ENCODE measurements around the gene FUOM.
A peak's percentile ranks its signal among the peaks of the same experiment; 100 is the strongest.
"Not testable (repeated sequence)": the region's sequence is repeated elsewhere in the genome, so short reads cannot be mapped to it uniquely, and the experiment has no call there.

The FUOM gene

DNA sequence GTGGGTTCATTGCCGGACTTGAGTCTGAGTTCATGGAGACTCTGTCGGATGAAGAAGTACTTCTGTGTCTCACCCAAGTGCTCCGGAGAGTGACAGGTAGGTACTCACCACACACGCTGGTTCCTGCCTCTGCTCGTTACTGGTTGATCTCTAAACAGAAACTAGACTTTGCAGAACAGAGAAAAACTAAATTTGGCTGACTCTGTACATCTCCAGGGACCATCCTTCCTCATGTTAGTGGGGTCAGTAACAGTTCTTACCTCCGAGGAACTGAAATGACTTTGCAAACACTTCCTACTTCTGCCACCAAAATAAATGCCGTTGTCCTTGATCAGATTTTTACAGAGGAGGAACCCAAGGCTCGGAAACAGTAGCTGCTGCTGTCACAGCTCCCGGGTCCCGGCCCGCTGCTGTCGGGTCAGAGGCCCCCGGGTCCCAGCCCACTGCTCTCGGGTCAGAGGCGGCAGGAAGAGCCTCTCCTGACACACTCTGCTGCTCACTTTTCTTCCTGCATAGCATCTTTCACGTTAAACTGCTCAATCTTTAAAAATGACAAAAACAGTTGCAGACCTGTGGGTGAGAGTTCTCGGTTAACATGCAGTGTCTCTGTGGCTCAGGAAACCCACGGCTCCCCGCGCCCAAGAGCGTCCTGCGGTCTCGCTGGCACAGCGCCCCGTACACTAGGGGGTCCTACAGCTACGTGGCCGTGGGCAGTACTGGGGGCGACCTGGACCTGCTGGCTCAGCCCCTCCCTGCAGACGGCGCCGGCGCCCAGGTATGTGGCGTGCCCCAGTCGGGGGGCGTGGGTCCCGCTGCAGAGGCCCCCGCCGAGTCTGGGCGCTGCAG is 31.4 kb upstream of the FUOM start:
- DNase-seq (ENCODE audit: low read depth in 3 of 3) = no peak

DNA sequence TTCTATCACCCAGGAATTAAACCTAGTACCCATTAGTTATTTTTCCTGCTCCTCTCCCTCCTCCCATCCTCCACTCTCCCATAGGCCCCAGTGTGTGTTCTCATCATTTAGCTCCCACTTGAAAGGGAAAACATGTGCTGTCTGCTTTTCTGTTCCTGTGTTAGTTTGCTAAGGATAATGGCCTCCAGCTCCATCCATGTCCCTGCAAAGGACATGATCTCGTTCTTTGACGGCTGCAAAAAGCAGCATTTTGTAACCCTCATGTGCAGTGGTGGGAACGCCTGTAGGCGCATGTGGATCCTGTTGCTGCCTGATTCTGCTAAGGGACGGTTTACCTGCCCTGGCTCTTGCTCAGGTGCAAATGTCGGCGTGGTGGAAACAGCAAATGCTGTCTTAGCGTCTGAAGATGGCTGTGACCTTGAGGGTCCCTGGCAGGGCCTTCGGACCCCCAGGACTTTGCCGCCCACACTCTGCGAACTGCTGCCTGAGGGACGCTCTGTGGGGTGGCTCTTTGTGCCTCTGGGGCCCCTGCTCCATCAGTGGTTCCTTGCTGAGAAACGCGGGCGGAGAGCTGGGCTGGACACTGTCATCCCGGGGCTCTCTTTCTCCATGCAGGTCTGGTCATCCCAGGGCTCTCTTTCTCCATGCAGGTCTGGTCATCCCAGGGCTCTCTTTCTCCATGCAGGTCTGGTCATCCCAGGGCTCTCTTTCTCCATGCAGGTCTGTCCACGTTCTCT is 30.6 kb upstream of the FUOM start:
- DNase-seq (ENCODE audit: low read depth in 3 of 3) = no peak

DNA sequence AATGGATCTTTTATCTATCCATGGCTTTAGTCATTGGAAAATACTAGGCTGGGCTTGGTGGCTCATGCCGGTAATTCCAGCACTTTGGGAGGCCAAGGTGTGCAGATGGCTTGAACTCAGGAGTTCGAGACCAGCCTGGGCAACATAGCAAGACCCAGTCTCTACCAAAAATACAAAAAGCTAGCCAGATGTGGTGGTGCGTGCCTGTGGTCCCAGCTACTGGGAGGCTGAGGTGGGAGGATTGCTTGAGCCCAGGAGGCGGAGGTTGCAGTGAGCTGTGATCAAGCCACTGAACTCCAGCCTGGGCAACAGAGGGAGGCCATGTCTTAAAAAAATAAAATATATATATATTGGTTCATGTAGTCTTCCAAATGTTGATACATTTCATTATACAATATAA is 29.1 kb upstream of the FUOM start:
- DNase-seq (ENCODE audit: low read depth in 3 of 3) = not testable (repeated sequence)

DNA sequence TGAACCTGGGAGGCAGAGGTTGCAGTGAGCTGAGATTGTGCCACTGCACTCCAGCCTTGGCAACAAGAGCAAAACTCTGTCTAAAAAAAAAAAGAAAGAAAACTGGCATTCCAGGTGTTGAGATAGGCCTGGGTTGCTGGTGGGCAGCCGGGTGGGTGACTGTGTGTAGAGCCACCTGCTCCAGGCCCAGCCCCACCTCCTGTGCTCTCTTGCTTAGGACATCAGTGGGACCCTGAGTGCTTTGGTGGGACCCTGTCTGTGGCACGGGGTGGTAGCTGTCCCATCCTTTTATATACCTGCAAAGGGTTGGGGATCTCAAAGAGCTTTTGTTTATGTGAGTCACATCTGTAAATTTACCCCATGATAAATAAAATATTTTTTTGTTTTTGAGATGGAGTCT is 27.4 kb upstream of the FUOM start:
- no peak for DNase-seq (ENCODE audit: low read depth in 3 of 3)

DNA sequence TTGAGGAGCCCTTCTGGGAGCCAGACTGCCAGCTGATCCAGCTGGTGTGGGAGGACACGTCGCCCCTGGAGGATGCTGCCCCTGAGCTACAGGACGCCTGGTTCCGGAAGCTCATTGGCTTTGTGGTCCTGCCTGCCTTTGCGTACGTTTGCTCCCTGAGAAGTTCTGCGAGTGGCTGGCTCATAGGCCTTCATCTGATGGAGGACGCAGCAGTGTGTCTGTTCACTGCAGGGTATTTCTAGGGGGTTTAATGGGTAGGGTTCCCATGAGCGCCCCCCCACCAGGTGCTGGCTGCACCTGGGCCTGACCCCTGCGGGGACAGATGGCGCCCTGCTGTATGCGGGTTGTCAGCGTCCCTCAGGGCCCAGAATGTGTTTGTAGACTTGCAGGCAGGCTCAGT is 26.3 kb upstream of the FUOM start:
- DNase-seq (ENCODE audit: low read depth in 3 of 3) = no peak

DNA sequence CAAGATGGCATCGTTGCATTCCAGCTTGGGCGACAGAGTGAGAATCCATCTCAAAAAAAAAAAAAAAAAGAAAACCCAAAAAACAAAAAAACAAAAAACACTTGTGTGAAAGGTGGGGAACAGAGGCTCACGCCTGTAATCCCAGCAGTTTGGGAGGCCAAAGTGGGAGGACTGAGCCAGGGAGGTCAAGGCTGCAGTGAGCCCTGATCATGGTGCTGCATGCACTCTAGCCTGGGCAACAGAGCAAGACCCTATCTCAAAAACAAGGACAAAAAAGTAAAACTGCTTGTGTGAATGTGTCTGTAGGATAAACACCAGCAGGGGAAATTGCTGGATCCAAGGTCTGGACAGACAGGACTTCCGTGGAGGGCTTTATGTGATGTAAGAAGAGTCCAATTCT is 25.7 kb upstream of the FUOM start:
- DNase-seq (ENCODE audit: low read depth in 3 of 3) = no peak

DNA sequence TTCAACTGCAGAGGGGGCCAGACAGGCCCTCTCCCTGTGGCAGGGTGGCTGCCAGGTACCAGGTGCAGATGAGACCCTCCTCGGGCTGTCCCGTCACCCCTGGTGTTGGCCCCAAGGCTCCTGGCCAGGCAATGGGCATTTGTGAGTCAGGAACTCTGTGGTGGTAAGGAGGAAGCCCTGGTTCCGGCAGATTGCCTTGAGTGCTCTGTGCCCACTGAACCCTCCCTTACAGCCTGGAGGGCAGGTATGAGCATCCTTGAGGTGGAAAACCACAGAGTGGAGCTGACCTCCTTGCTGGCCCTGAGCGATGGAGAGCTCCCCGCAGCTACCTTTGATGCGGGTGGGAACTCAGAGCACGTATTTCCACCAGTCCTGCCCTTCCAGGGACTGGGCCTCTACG is 23.2 kb upstream of the FUOM start:
- no peak for DNase-seq (ENCODE audit: low read depth in 3 of 3)

DNA sequence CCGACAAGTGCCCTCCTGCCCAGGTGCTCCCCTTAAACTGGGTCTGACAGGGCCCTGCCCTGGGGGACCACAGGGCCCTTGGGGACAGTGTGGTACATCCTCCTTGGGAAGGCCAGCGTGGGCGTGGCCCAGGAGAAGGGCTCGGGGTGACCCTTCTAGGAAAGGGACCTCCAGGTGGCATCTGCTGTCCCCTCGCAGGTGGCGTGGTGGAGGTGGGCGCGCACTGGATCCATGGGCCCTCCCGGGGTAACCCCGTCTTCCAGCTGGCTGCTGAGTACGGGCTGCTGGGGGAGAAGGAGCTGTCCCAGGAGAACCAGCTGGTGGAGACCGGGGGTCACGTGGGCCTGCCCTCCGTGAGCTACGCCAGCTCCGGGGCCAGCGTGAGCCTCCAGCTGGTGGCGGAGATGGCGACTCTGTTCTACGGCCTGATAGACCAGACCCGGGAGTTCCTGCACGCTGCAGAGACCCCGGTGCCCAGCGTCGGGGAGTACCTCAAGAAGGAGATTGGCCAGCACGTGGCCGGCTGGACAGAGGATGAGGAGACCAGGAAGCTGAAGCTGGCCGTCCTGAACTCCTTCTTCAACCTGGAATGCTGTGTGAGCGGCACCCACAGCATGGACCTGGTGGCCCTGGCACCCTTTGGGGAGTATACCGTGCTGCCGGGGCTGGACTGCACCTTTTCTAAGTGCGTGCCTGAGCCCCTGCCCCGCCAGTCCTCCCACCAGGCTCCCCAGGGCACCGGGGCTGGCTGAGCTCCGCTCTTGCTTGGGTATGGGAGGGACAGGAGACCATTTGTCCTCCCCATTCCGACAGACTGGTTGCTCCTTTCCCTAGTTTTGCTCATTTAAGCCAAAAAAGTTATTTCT is 22.2 kb upstream of the FUOM start:
- DNase-seq (ENCODE audit: low read depth in 3 of 3) = no peak

DNA sequence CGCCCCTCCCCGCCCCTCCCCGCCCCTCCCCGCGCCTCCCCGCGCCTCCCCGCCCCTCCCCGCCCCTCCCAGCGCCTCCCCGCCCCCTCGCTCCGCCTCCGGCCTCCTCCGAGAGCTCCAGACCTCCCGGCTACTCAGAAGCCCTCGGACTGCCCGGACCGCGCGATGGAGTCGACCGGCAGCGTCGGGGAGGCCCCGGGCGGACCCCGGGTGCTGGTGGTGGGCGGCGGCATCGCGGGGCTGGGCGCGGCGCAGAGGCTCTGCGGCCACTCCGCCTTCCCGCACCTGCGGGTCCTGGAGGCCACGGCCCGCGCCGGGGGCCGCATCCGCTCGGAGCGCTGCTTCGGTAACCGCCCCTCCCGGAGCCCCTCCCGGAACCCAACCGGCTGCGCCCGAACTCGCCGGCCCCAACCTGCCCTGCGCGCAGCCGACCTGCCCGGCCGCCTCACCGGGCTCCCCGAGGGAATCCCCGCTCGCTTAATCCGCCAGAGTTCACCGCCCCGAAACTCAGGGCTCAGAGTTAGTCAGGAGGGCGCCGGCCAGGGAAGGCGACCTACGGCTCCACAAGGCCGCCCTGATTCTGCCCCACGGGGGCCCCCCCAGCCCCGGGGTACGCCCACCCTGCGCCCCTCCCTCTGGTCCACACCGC is 21.5 kb upstream of the FUOM start, which contains the start of gene PAOX:
PAOX (plus strand) TSS at position 111 of the 649 bp plus-strand sequence; CDS start at position 166, 55 bp downstream.
- peak in 1 of 3 experiments; percentile 53 for DNase-seq (ENCODE audit: low read depth in 3 of 3)

DNA sequence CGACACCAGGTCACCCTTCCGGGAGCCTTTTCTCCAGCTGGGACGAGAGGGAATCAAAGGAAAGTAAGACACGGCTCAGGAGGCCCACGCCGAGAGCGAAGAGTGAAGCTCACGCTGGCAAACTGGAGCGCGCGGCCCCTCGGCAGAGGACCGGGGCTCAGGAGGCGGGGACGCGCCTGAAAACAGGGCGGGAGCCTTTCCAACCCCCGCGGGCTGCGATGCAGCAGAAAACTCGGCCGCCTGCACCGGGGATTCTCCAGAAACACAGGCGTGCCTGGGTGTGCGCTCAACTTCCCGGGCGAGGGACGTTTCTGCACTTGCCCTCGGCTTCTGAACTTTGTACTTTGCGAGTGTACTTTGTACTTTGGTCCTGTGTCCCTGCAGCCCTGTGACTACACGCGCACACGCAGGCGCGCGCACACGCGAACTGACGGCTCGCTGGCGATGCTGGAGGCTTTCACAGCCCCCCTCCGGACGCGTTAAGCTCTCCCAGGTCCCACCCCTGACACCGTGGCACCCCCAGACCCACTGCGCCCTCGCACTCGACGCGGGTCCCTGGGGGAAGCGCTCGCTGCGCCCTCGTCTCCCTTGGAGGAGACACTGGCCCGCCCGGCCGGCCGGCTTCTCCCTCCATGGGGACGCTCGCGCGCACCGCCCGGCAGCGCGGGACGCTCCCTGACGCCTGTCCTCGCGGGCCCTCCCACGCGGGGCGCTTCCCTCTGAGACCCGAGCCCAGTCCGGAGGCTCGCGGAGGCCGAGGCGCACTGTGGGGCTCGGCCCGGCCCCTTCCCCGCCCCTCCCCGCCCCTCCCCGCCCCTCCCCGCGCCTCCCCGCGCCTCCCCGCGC is 20.7 kb upstream of the FUOM start:
- peak in 1 of 3 experiments; percentile 59 for DNase-seq (ENCODE audit: low read depth in 3 of 3)

DNA sequence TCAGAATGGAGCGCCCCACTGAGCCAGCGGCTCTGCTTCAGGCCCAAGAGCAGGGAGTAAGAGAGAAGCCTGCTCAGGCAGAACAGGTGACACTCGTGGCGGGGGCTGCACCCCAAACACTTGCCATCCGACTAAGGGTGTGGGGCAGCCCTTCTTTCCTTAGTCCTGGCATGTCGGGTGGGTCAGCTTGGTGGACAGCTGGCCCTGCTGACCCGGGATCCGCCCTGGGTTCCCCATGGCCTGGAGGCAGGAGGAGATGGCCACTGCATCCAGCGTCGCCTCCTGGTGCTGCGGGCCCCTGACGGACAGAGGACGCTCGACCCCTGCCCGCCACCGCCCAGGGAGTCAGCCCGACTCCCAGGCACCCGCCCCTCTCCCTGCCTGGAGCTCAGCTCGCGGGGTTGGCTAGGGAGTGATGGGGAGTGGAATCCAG is 20.0 kb upstream of the FUOM start:
- DNase-seq (ENCODE audit: low read depth in 3 of 3) = no peak

DNA sequence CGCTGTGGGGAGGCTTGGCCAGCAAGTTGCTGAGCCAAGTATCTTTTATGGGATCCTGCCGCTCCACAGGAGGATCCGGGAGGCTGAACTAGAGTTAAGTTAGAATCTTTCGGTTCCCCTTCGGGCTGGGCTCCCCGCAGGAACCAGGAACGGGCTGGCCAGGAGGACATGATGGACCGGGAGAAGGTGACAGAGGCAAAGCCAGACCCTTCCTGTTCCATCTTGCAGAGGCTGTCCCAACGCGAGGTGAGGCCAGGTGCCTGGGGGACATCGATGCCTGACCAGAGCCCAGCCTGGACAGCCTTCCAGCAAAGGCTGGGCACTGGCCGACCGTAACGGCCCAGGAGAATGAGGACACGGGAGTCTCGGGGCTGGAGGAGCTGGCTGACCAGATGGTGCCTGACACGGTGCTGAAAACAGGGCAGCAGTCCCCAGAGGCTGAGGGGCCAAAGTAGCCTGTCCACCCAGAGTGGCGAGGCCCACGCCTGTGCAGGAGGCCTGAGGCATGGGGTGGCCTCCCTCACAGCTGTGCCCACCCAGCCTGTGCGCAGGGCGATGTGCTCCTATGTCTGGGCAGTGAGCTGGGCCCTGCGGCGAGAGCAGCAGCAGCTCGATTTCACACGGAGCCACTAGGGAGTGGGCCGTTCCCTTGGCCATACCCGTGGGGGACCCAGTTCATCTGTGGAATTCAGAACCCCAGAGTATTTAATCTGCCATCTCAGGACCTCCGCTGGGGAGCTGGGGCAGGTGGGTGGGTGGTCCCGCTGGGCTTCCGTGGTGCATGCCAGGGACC is 19.4 kb upstream of the FUOM start:
- no peak for DNase-seq (ENCODE audit: low read depth in 3 of 3)

DNA sequence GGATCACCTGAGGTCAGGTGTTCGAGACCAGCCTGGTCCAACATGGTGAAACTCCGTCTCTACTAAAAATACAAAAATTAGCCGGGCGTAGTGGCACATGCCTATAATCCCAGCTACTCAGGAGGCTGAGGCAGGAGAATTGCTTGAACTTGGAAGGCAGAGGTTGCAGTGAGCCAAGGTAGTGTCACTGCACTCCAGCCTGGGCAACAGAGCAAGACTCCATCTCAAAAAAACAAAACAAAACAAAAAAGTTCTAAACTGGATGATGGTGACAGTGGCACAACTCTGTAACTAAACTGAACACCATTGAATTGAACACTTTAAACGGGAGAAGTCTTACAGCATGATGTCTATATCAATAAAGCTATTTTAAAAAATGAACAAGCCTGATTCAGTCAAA is 18.4 kb upstream of the FUOM start:
- DNase-seq (ENCODE audit: low read depth in 3 of 3) = not testable (repeated sequence)

DNA sequence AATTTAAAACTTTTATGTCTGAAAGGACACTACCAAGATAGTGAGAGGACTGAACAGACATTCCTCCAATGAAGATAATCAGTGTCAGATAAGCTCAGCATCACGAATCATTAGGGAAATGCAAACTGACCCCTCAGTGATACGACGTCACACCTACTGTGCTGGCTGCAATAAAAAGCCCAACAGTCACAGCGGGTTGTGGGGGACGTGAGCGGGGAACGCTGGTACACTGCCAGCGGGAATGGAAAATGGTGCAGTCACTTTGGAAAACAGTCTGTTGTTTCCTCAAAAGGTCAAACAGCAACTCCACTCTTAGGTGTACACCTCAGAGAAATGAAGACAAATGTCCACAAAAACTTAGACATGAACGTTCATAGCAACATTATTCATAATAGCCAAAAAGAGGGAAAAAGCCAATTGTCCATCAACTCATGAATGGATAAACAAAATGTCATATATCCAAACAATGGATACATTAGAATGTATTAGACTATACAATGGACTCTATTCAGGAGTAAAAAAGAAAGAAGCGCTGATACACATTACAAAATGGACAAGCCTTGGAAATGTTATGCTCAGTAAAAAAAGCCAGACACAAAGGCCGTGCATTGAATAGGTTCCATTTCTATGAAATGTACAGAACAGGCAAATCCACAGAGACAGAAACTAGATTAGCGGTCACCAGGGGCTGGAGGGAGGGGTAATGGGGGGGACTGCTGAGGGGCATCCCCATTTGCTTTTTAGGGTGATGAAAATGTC is 17.7 kb upstream of the FUOM start:
- DNase-seq (ENCODE audit: low read depth in 3 of 3) = no peak

DNA sequence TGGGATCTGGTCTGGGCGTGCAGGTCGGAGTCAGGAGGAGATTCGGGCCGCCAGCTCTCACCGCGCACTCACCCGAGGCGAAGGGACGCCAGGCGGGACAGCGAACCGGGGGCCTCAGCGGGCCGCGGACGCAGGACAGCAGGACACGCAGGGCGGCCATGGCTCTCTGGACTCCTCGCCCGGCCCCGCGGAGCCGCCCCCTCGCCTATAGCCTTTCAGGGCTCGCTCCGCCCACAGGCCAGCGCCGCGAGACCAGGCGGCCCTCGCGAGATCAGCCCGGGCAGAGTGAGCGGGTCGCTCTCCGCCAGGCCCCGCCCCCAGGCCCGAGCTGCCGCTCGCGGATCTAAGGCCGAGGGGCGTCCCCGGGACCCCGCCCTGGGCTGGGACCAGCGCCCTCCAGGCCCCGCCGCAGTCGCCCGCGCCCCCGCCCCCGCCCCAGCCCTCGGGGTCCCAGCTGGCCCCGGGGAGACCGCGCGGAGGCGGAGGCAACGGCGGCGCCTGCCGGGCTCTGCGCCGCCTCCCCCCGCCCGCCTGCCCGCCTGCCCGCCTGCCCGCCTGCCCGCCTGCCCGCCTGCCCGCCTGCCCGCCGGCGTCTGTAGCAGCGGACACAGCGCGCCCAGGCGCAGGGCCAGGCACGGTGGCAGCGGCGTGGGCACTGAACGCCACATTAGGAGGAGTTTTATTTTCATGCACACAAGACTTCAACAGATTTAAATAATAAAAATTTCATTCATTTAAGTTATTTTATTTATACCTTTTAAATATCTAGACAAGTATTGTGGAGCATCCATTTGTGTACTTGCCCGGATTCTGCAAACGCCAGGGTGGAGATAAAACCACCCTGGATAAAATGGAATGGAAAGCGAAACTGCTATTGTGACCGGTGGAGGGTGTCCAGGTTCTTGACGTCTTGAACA is 15.6 kb upstream of the FUOM start, which contains the start of gene ECHS1:
ECHS1 (minus strand) TSS at position 181 of the 917 bp plus-strand sequence; CDS start at position 160, 21 bp downstream.
- DNase-seq (ENCODE audit: low read depth in 3 of 3) = peak; percentile 87 to 95 (median 89)

DNA sequence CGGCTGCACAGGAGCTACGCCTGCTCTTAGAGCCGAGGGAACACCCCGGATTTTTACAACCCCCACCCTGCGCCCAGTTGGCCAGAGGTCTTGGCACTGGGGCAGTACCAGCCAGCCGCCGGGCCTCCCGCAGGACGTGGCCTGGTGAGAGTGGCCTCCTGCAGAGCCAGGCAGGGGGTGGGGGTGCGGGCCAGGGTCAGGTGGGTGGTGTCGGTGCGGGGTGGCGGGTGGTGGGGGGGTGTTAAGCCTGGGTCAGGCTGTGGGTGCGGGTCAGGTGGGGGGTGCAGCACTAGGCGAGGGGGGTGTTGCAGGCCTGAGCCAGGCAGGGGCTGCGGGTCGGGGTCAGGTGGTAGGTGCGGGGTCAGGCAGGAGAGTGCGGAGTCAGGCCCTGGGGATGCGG is 14.7 kb upstream of the FUOM start:
- no peak for DNase-seq (ENCODE audit: low read depth in 3 of 3)

DNA sequence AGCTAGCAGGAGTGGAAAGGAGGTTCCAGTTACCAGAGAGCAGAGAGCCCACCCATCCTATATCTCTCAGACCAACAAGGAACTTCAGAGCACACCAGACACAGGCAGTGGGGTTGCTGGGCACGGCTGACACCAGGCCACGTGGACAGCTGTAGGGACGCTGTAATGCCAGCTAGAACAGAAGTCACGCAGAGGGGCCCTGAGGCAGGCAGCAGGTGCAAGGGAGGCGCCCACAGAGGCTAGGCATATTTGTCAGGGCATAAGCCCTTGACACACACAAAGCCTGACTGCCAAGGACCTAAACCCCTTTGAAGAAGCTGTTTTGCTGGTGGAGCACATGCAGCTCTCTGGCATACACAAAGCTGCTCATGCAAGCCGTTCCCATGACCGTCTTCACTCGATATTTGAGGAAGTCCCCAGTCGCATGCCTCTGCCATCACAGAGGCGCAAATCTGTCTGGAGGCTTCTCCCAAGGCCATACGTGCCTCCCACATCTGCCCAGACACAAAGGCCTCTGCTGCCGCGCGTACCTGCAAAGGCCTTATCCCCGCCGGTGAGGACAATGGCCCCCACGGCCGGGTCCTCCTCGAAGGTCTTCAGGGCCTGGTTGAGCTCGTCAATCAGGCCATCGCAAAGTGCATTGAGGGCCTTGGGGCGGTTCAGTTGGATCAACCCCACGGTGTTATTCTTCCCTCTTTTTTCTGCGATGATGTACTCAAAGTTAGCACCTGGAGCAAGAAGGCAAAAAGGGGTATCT is 12.4 kb upstream of the FUOM start:
- DNase-seq (ENCODE audit: low read depth in 3 of 3) = no peak
